Smooth muscle cell (in vitro differentiated cells): Measurements from ENCODE around the gene ANXA8L1. TPM values are rescaled to one million over a fixed set of nuclear protein-coding genes. Genes with fewer than 3 reads are reported as not detected.
"Not testable (repeated sequence)": the region's sequence is repeated elsewhere in the genome, so short reads cannot be mapped to it uniquely, and the experiment has no call there.

Experiments used
- DNase-seq: peaks from one replicate; lab custom pipeline; 2025; ENCODE audit not compliant: unreplicated experiment; lab: John Stamatoyannopoulos, UW
- H2AFZ ChIP-seq: fragments of 200-600 bp; sonication (generic); 2 replicates; pipeline ENCODE4 v1.6.0; 2016; ENCODE audit warnings: antibody characterized with exemption, low read depth, mild to moderate bottlenecking
- H3F3A ChIP-seq: fragments of 200-600 bp; sonication (generic); 2 replicates; pipeline ENCODE4 v1.6.0; 2017; ENCODE audit warnings: antibody characterized with exemption, low read depth
- H3K27ac ChIP-seq: fragments of 200-600 bp; sonication (generic); 2 replicates; pipeline ENCODE4 v1.5.1; 2016; ENCODE audit warnings: low read depth, mild to moderate bottlenecking
- H3K27me3 ChIP-seq: fragments of 200-600 bp; sonication (generic); 2 replicates; pipeline ENCODE4 v1.6.1; 2016; ENCODE audit warnings: low read depth, mild to moderate bottlenecking
- H3K36me3 ChIP-seq: fragments of 200-600 bp; sonication (generic); 2 replicates; pipeline ENCODE4 v1.5.1; 2016; ENCODE audit warnings: low read depth
- H3K4me1 ChIP-seq: fragments of 200-600 bp; sonication (generic); 2 replicates; pipeline ENCODE4 v1.5.1; 2016; ENCODE audit warnings: low read depth
- H3K4me2 ChIP-seq: fragments of 200-600 bp; sonication (generic); 2 replicates; pipeline ENCODE4 v1.6.0; 2016; ENCODE audit warnings: mild to moderate bottlenecking
- H3K4me3 ChIP-seq: fragments of 200-600 bp; sonication (generic); 2 replicates; pipeline ENCODE4 v1.5.1; 2016; ENCODE audit warnings: mild to moderate bottlenecking
- H3K79me2 ChIP-seq: fragments of 200-600 bp; sonication (generic); 2 replicates; pipeline ENCODE4 v1.6.0; 2016; ENCODE audit warnings: low read depth, mild to moderate bottlenecking
- H3K9ac ChIP-seq: fragments of 200-600 bp; sonication (generic); 2 replicates; pipeline ENCODE4 v1.6.0; 2016; ENCODE audit warnings: low read depth
- H3K9me3 ChIP-seq: fragments of 200-600 bp; sonication (generic); replicated peaks from 2 replicates; pipeline ENCODE4 v1.5.1; 2016; ENCODE audit warnings: low read depth
- H4K20me1 ChIP-seq: fragments of 200-600 bp; sonication (generic); 2 replicates; pipeline ENCODE4 v1.6.0; 2016; ENCODE audit warnings: low read depth
- WGBS: methylation state at CpG from one replicate; pipeline ENCODE4 v1.1.7; 2016; ENCODE audit warnings: low lambda C conversion rate; 5-methylcytosine and 5-hydroxymethylcytosine counted together
- polyA plus RNA-seq: library from polyadenylated mRNA; unstranded; fragments of >200 nt; fragmentation: Nextera tagmentation; extraction: Ambion mirVana; gene quantifications from 2 replicates; pipeline ENCODE4 v1.2.1, GENCODE V29; 2016
- total RNA-seq: library from RNA; depleted of rRNA; stranded (reverse); fragments of >200 nt; gene quantifications from 2 replicates; pipeline ENCODE4 v1.2.3, GENCODE V29; 2014
- TF ChIP-seq, protein P1 (sequence below): fragments of 200-600 bp; sonication (generic); IDR thresholded peaks from 2 replicates; pipeline ENCODE4 v1.5.1; 2017; ENCODE audit warnings: borderline replicate concordance, mild to moderate bottlenecking, antibody characterized with exemption; ENCODE audit not compliant: insufficient read depth, poor library complexity, severe bottlenecking

The ANXA8L1 gene, protein sequence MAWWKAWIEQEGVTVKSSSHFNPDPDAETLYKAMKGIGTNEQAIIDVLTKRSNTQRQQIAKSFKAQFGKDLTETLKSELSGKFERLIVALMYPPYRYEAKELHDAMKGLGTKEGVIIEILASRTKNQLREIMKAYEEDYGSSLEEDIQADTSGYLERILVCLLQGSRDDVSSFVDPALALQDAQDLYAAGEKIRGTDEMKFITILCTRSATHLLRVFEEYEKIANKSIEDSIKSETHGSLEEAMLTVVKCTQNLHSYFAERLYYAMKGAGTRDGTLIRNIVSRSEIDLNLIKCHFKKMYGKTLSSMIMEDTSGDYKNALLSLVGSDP
- total RNA-seq (50.3 and 81.1 TPM in 2 replicates), polyA plus RNA-seq (11.5 and 64.4 TPM in 2 replicates)

DNA sequence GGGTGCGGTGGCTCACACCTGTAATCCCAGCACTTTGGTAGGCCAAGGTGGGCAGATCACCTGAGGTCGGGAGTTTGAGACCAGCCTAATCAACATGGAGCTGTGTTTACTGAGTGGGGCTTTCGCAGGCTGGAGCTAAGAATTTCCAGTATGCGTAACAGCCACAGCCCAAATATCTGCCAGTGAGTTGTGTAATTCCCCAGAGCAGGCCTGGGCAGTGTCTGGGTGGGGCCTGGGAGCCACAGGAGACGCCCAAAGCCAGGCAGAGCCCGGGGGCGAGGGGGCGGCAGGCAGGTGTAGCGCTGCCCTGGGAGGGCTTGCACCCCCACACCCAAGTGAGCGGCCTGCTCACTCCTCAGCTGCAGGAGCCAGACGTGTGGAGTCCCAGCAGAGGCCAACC, at the start of gene ANXA8L1:
ANXA8L1 (plus strand) TSS at position 371 of the 400 bp plus-strand sequence. CDS start 76 bp downstream, outside the sequence.
- not testable (repeated sequence) for H3K4me3 ChIP-seq

GRCh38 chr10:46326066-46326465, 49.5 kb upstream of the ANXA8L1 start:
- no peak overlapping the region for H3K27ac ChIP-seq
- 54% methylated on average over 1 of the region's 1 CpG for whole genome bisulfite sequencing
- no peaks in the 10 kb centered on the region for H3K9me3 ChIP-seq

More for the DNA sequence above, at the start of gene ANXA8L1:
- not testable (repeated sequence) for DNase-seq, H3K4me2 ChIP-seq, H3F3A ChIP-seq, H3K9me3 ChIP-seq, H3K79me2 ChIP-seq, H3K36me3 ChIP-seq, H3K4me1 ChIP-seq, H3K9ac ChIP-seq, H4K20me1 ChIP-seq, H3K27me3 ChIP-seq, H2AFZ ChIP-seq
- peak within 1 kb of the TSS; percentile 42 for H3K27ac ChIP-seq
- 40% methylated on average over 3 of the region's 11 CpGs for WGBS

DNA sequence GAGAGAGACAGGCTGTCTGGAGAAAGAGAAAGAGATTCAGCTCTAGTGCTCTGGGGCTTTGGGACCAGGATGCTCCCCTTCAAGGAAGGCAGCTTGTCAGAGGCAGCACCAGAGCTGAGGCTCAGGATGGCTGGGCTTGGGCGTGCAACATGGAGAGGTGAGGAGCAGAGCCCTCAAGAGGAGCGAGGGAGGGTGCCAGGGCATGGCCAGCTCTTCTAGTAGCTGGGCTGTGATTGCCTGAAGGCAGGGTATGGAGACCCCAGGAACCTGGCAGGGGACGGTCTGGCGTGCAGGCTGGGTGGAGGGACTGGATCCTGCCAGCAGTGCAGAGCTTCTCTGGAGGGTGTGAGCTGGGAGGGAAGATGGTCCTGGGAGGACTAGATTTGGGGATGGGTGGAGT, 48.6 kb upstream of the ANXA8L1 start:
- H3K4me3 ChIP-seq: no peak overlapping the region
- no peaks in the 10 kb centered on the region for H3K36me3 ChIP-seq
- no peak overlapping the region for H3K9ac ChIP-seq
- no peak overlapping the region for H3K27ac ChIP-seq
- no peaks in the 10 kb centered on the region for H3K27me3 ChIP-seq
- no peaks in the 10 kb centered on the region for H3K79me2 ChIP-seq
- no peaks in the 10 kb centered on the region for H3K4me1 ChIP-seq
- WGBS: 100% methylated on average over 4 of the region's 4 CpGs
- no peak for DNase-seq
- TF ChIP-seq, protein P1, sequence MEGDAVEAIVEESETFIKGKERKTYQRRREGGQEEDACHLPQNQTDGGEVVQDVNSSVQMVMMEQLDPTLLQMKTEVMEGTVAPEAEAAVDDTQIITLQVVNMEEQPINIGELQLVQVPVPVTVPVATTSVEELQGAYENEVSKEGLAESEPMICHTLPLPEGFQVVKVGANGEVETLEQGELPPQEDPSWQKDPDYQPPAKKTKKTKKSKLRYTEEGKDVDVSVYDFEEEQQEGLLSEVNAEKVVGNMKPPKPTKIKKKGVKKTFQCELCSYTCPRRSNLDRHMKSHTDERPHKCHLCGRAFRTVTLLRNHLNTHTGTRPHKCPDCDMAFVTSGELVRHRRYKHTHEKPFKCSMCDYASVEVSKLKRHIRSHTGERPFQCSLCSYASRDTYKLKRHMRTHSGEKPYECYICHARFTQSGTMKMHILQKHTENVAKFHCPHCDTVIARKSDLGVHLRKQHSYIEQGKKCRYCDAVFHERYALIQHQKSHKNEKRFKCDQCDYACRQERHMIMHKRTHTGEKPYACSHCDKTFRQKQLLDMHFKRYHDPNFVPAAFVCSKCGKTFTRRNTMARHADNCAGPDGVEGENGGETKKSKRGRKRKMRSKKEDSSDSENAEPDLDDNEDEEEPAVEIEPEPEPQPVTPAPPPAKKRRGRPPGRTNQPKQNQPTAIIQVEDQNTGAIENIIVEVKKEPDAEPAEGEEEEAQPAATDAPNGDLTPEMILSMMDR: no peak
- H4K20me1 ChIP-seq: no peaks in the 10 kb centered on the region
- H3K4me2 ChIP-seq: no peak overlapping the region
- H2AFZ ChIP-seq: no peak overlapping the region
- no peaks in the 10 kb centered on the region for H3K9me3 ChIP-seq
- H3F3A ChIP-seq: no peaks in the 10 kb centered on the region

More at GRCh38 chr10:46326066-46326465, 49.5 kb upstream of the ANXA8L1 start:
- Histone ChIP-seq H3K79me2 (no peaks in the 10 kb centered on the region), H3K36me3 (no peaks in the 10 kb centered on the region), H3K4me3 (no peak overlapping the region), H4K20me1 (no peaks in the 10 kb centered on the region), H3K4me2 (no peak overlapping the region), H3K4me1 (no peaks in the 10 kb centered on the region), H2AFZ (no peak overlapping the region), H3K9ac (no peak overlapping the region), H3K27me3 (no peaks in the 10 kb centered on the region), H3F3A (no peaks in the 10 kb centered on the region)
- no peak for DNase-seq
- TF ChIP-seq, protein P1: no peak

DNA sequence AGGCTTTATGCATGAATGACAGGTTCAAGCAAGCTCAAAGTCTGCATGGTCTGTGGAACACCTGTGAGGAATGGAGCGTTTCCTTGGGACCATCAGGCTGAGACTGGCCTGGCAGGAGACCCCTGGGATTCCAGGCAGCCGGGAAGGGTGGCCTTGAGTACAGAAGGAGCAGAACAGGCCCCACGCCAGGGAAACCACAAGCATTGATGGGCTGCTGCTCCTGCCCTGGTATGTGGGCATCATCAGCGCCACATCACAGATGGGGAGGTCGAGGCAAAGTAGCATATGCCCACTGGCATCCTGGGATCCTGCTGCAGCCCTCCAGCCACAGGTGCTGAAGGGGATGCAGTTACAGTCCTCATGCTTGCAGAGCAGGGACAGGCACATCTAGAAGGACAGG, 47.9 kb upstream of the ANXA8L1 start:
- Histone ChIP-seq H3K4me2 (no peak overlapping the region), H3K27ac (no peak overlapping the region), H3K4me3 (no peak overlapping the region), H3K27me3 (peaks cover 3% of the 10 kb centered on the region), H3K79me2 (no peaks in the 10 kb centered on the region), H4K20me1 (no peaks in the 10 kb centered on the region), H3K4me1 (no peaks in the 10 kb centered on the region), H3K36me3 (no peaks in the 10 kb centered on the region), H2AFZ (no peak overlapping the region), H3K9ac (no peak overlapping the region), H3K9me3 (no peaks in the 10 kb centered on the region), H3F3A (no peaks in the 10 kb centered on the region)
- TF ChIP-seq, protein P1: no peak
- 95% methylated on average over 5 of the region's 5 CpGs for WGBS
- no peak for DNase-seq
